HEK293T (cell line): ENCODE data around the gene USP4.

ENCODE experiments used
- CTCF ChIA-PET: fragments of 350-600 bp; formaldehyde crosslinking; extraction: SDS; loops from one replicate; lab custom pipeline; 2021; ENCODE audit warnings: antibody characterized with exemption, inconsistent platforms; lab: Yijun Ruan, JAX
- POLR2A ChIA-PET: fragments of 350-600 bp; formaldehyde crosslinking; extraction: SDS; loops from one replicate; lab custom pipeline; 2020; ENCODE audit warnings: antibody characterized with exemption, inconsistent platforms; lab: Yijun Ruan, JAX
- DNase-seq: peaks from one replicate; pipeline ENCODE4 v3.0.0; 2012; ENCODE audit warnings: mixed read lengths; ENCODE audit errors: extremely low spot score
- ARNT ChIP-seq: fragments of 450-650 bp; IDR thresholded peaks from 2 replicates; pipeline ENCODE4 v1.6.1; 2017; ENCODE audit warnings: mild to moderate bottlenecking
- BHLHE40 ChIP-seq: fragments of 450-650 bp; IDR thresholded peaks from 2 replicates; pipeline ENCODE4 v1.6.1; 2016; ENCODE audit warnings: mild to moderate bottlenecking, moderate library complexity, borderline replicate concordance
- CTBP1 ChIP-seq: fragments of 450-650 bp; IDR thresholded peaks from 2 replicates; pipeline ENCODE4 v1.6.1; 2016; ENCODE audit warnings: borderline replicate concordance
- ELF4 ChIP-seq: fragments of 450-650 bp; IDR thresholded peaks from 2 replicates; pipeline ENCODE4 v1.6.1; 2017; ENCODE audit warnings: antibody characterized with exemption
- FOXA1 ChIP-seq: fragments of 450-650 bp; IDR thresholded peaks from 2 replicates; pipeline ENCODE4 v1.6.1; 2016; ENCODE audit warnings: mild to moderate bottlenecking
- FOXK2 ChIP-seq: fragments of 450-650 bp; IDR thresholded peaks from 2 replicates; pipeline ENCODE4 v1.6.1; 2016; ENCODE audit warnings: mild to moderate bottlenecking
- FOXM1 ChIP-seq: fragments of 450-650 bp; IDR thresholded peaks from 2 replicates; pipeline ENCODE4 v1.6.1; 2017; ENCODE audit warnings: mild to moderate bottlenecking, borderline replicate concordance
- HDGF ChIP-seq: fragments of 450-650 bp; IDR thresholded peaks from 2 replicates; pipeline ENCODE4 v1.6.1; 2017; ENCODE audit warnings: antibody characterized with exemption, borderline replicate concordance
- L3MBTL2 ChIP-seq: fragments of 450-650 bp; conservative IDR thresholded peaks from 2 replicates; pipeline ENCODE4 v1.6.1; 2016; ENCODE audit warnings: mild to moderate bottlenecking
- LEF1 ChIP-seq: fragments of 450-650 bp; IDR thresholded peaks from 2 replicates; pipeline ENCODE4 v1.6.1; 2017; ENCODE audit warnings: mild to moderate bottlenecking, borderline replicate concordance
- NFRKB ChIP-seq: fragments of 450-650 bp; IDR thresholded peaks from 2 replicates; pipeline ENCODE4 v1.6.1; 2016; ENCODE audit warnings: mild to moderate bottlenecking, moderate library complexity
- PKNOX1 ChIP-seq: fragments of 450-650 bp; IDR thresholded peaks from 2 replicates; pipeline ENCODE4 v1.6.1; 2016
- SP1 ChIP-seq: fragments of 450-650 bp; IDR thresholded peaks from 2 replicates; pipeline ENCODE4 v1.6.1; 2017
- SUZ12 ChIP-seq: fragments of 450-650 bp; IDR thresholded peaks from 2 replicates; pipeline ENCODE4 v1.6.1; 2016; ENCODE audit warnings: mild to moderate bottlenecking
- TARDBP ChIP-seq: fragments of 450-650 bp; IDR thresholded peaks from 2 replicates; pipeline ENCODE4 v1.6.1; 2016
- ZNF384 ChIP-seq: fragments of 450-650 bp; IDR thresholded peaks from 2 replicates; pipeline ENCODE4 v1.6.1; 2016

Gene USP4

DNA sequence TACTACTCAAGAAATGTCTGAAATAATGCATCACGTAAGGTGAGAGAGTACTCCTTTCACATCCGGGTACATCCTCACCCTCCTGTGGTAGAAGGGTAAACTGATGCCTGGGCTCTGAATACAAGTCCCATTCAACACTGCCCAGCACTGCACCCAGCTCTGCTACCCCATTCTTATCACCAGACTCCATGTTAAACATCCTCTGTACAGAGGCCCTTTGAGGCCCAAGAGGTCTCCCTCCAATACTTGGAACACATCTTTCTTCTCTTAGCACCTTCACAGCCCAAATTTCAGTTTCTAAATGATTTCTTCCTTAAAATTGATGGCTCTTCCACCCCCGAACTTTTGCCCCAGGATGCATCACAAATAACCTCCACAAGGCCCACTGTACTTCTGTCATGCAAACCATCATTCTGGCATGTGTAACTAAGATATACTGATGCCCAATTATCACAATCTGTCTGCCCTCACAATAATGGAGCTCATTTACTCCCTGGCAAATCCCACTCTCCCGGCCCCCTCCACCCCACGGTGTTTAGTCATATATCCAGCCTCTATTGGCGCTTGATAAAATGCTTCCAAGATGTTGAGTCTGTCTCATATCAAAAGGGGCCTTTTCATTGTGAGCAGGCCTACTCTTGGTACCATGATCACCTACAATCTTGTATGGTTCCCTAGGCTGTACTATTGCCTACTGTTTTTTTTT, 30.9 kb upstream of the USP4 start:
- no peak for DNase-seq
- CTCF ChIA-PET, result no interaction called here
- POLR2A ChIA-PET, result no interaction called here
- TF ChIP-seq FOXK2 (no peak), PKNOX1 (no peak), HDGF (no peak), TARDBP (no peak), LEF1 (no peak), SP1 (no peak), ELF4 (no peak), BHLHE40 (no peak), ZNF384 (no peak), CTBP1 (no peak)

DNA sequence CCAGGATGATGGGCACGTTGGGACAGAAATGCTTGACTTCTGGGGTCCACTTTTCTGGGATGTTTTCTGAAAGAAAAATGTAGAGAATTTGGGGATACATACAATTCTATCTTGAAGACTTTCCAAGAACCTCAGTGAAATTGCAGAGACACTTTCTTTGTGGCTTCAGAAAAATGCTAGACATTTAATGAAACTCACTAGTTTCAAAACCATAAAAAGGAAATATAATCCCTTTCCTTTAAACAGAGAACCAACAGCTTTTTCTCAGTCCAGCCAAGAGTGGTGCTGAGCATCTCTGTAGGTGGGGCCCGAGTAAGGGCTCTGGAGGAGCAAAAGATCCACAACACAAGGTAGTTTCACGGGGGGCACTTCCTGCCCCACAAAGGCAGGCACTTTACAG, 22.7 kb upstream of the USP4 start:
- ChIA-PET POLR2A (interaction anchor here (1.7 kb wide), 1 partner anchor 22 kb away, joined by 7 read pairs; the partner anchor contains the start of gene USP4), CTCF (no interaction called here)
- no peak for DNase-seq
- TF ChIP-seq SUZ12 (no peak), BHLHE40 (no peak), NFRKB (no peak), FOXA1 (no peak), HDGF (no peak), CTBP1 (no peak), LEF1 (no peak), FOXM1 (no peak), SP1 (no peak), TARDBP (no peak), PKNOX1 (no peak), L3MBTL2 (no peak), ZNF384 (no peak), ARNT (no peak), FOXK2 (no peak), ELF4 (no peak)

DNA sequence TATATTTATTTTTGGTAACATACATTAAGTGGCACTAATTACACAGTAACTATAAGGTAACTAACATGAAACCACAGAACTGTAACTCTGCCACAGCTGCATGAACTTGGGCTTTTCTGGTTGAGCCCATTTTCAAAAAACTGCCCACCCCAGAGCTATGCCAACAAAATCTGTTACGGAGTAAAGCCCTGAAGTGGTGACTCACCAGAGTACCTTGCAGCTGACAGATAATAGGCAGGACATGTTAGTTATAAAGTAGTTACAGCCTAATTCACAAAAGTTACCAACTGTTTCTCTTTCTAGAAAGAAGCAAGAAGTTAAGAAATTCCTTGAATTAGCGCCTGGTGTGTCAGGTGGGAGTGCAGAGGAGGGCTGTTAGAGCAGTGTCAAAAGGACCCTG, 19.8 kb upstream of the USP4 start:
- POLR2A ChIA-PET, result interaction anchor here (1.0 to 4.8 kb wide), 3 partner anchors 20 to 352 kb away, joined by 3 to 42 read pairs (median 14); partner anchors contain the start of genes USP4 and WDR6
- CTCF ChIA-PET, result interaction anchor here (0.6 kb wide), 1 partner anchor 450 kb away, joined by 5 read pairs; no protein-coding TSS in a partner anchor
- no peak for TF ChIP-seq ARNT
- no peak for TF ChIP-seq LEF1
- TF ChIP-seq BHLHE40, result no peak
- no peak for TF ChIP-seq TARDBP
- no peak for TF ChIP-seq FOXK2
- TF ChIP-seq SP1, result no peak
- no peak for TF ChIP-seq ELF4
- no peak for TF ChIP-seq PKNOX1
- no peak for TF ChIP-seq L3MBTL2
- no peak for TF ChIP-seq ZNF384
- no peak for TF ChIP-seq HDGF
- no peak for TF ChIP-seq CTBP1
- TF ChIP-seq SUZ12, result no peak
- no peak for TF ChIP-seq NFRKB
- no peak for TF ChIP-seq FOXA1
- TF ChIP-seq FOXM1, result no peak
- DNase-seq, result no peak

- peak; percentile 28 for DNase-seq
- no peak for TF ChIP-seq SP1
- ChIA-PET CTCF (interaction anchor here (0.5 kb wide), 1 partner anchor 50 kb away, joined by 3 read pairs; no protein-coding TSS in a partner anchor), POLR2A (interaction anchor here (0.8 to 4.8 kb wide), 5 partner anchors 19 to 352 kb away, joined by 3 to 42 read pairs (median 3); partner anchors contain the start of genes USP4 and WDR6)
Observed at GRCh38 chr3:49358884-49359225, 19.0 kb upstream of the USP4 start.

- DNase-seq, result peak; percentile 92
- ChIA-PET POLR2A (interaction anchor here (0.8 to 4.8 kb wide), 4 partner anchors 19 to 266 kb away, joined by 3 to 42 read pairs (median 8); partner anchors contain the start of gene USP4), CTCF (interaction anchor here (0.5 to 0.8 kb wide), 2 partner anchors 19 to 51 kb away, joined by 3 to 5 read pairs; partner anchors contain the start of gene USP4)
- TF ChIP-seq SP1 (no peak), HDGF (peak; percentile 81; the same call in 1 of the 2 replicates), TARDBP (no peak), CTBP1 (0 out of 2 replicates have a peak, but pooled peaks have one; percentile 11), L3MBTL2 (peak; percentile 88), FOXM1 (0 out of 2 replicates have a peak, but pooled peaks have one; percentile 25), ELF4 (peak; percentile 75)
Observed at GRCh38 chr3:49358217-49358883, 18.5 kb upstream of the USP4 start, which contains the start of gene GPX1. TSS of gene GPX1 (minus strand) at chr3:49358353. CDS start at chr3:49358278, 75 bp downstream.
